K562 (cell line): Measurements from ENCODE around the gene SMAD5. TPM values are rescaled to one million over a fixed set of nuclear protein-coding genes. Genes with fewer than 3 reads are reported as not detected.

ENCODE experiments used
- ATF3 ChIP-seq, 2 experiments: fragments of 450-650 bp in 1 of 2; sonication (generic) in 1 of 2; formaldehyde crosslinking in 1 of 2; IDR thresholded peaks in 1 of 2; conservative IDR thresholded peaks in 1 of 2; 2 replicates each; pipeline versions ENCODE4 v1.6.1 to v1.8.1; 2016 to 2023; ENCODE audit warnings: mild to moderate bottlenecking in 2 of 2, moderate library complexity in 2 of 2, inconsistent platforms in 1 of 2, missing genetic modification reagents in 1 of 2
- DPF2 ChIP-seq: fragments of 450-650 bp; IDR thresholded peaks from 2 replicates; pipeline ENCODE4 v1.6.1; 2016
- HDAC2 ChIP-seq: fragments of 450-650 bp; IDR thresholded peaks from 2 replicates; pipeline ENCODE4 v1.6.1; 2016; ENCODE audit warnings: mild to moderate bottlenecking
- HDAC6 ChIP-seq: IDR thresholded peaks from 2 replicates; pipeline ENCODE4 v1.6.1; 2012; ENCODE audit warnings: low read depth, mild to moderate bottlenecking, control low read depth, inconsistent platforms, low read length, moderate library complexity
- MEIS2 ChIP-seq: fragments of 450-650 bp; IDR thresholded peaks from 2 replicates; pipeline ENCODE4 v1.6.1; 2014; ENCODE audit warnings: mild to moderate bottlenecking; ENCODE audit not compliant: partially characterized antibody
- PHF8 ChIP-seq: fragments of 200-600 bp; sonication (generic); IDR thresholded peaks from 2 replicates; pipeline ENCODE4 v1.6.1; 2012; ENCODE audit warnings: mixed run types, mild to moderate bottlenecking, inconsistent platforms, low read length, moderate library complexity, borderline replicate concordance
- REST ChIP-seq, 2 experiments: fragments of 450-650 bp; formaldehyde crosslinking in 1 of 2; IDR thresholded peaks; 2 replicates each; pipeline versions ENCODE4 v1.4.0 to v1.6.1; 2014 to 2020; ENCODE audit warnings: mild to moderate bottlenecking in 2 of 2, borderline replicate concordance in 1 of 2, low read depth in 1 of 2
- SIN3A ChIP-seq, 2 experiments: fragments of 150-350 bp in 1 of 2; IDR thresholded peaks; 2 replicates each; pipeline ENCODE4 v1.6.1; 2011 to 2016; ENCODE audit warnings: borderline replicate concordance in 2 of 2, low read depth in 2 of 2, low read length in 2 of 2, mild to moderate bottlenecking in 2 of 2, moderate library complexity in 2 of 2; ENCODE audit not compliant: control insufficient read depth in 1 of 2
- TFAP4 ChIP-seq: sonication (generic); formaldehyde crosslinking; IDR thresholded peaks from 2 replicates; pipeline ENCODE4 v1.8.0; 2022; ENCODE audit warnings: missing genetic modification reagents, mild to moderate bottlenecking, moderate library complexity, borderline replicate concordance
- ZBTB11 ChIP-seq, 3 experiments: fragments of 200-800 bp in 1 of 3; fragments of 250-450 bp in 1 of 3; fragments of 450-650 bp in 1 of 3; sonication (Bioruptor Pico) in 1 of 3; sonication (Bioruptor generic) in 1 of 3; formaldehyde crosslinking in 1 of 3; IDR thresholded peaks; 2 replicates each; pipeline versions ENCODE4 v1.6.1 to v1.8.0; 2016 to 2022; ENCODE audit warnings: mild to moderate bottlenecking in 2 of 3, missing genetic modification characterization in 2 of 3, missing compliant biosample characterization in 1 of 3, moderate library complexity in 1 of 3
- polyA plus RNA-seq, 8 experiments: library from polyadenylated mRNA; depleted of rRNA in 4 of 8; stranded (reverse) in 5 of 8; unstranded in 3 of 8; fragments of >200 nt; fragmentation: Nextera tagmentation in 2 of 8; fragmentation: Illumina TruSeq in 1 of 8; extraction: Ambion mirVana in 2 of 8; extraction: Trizol in 1 of 8; gene quantifications; 2 replicates each; pipeline versions ENCODE4 v1.2.1 to v1.2.3, GENCODE V29; 2011 to 2014; ENCODE audit warnings: inconsistent platforms in 1 of 8, missing spikeins in 1 of 8
- total RNA-seq, 7 experiments: library from RNA; depleted of rRNA in 6 of 7; stranded (reverse); fragments of >200 nt in 6 of 7; fragmentation: Illumina TruSeq in 2 of 7; extraction: Trizol in 2 of 7; gene quantifications; 2 replicates each; pipeline versions ENCODE4 v1.2.1 to v1.2.3, GENCODE V29; 2011 to 2021; ENCODE audit warnings: low replicate concordance in 1 of 7

Gene SMAD5
- total and polyA plus RNA-seq, 9 of the 15 experiments (the other 6 are each of a cell fraction or from before 2014, with no cell fraction given) = 12.4 to 53.9 (median 20.3) TPM

GRCh38 chr5:136133222-136133921 lies 727 bp downstream of the SMAD5 start (continued):
- TF ChIP-seq REST (IDR thresholded peaks at IDR 0.05; ENCODE audit: borderline replicate concordance) (peak; percentile 76), REST (CRISPR knock-in tag; IDR thresholded peaks at IDR 0.05; ENCODE audit: low read depth) (no peak), TFAP4 (peak; percentile 70), PHF8 (peak; percentile 39; the same call in 1 of the 2 replicates), HDAC2 (0 out of 2 replicates have a peak, but pooled peaks have one; percentile 38), DPF2 (no peak), ZBTB11 (CRISPR knock-in tag; IDR thresholded peaks at IDR 0.05) (peak in 2 of 3 experiments; percentile 6 to 70; a peak in 3 of 6 replicates), MEIS2 (peak; percentile 8), HDAC6 (no peak), SIN3A (IDR thresholded peaks at IDR 0.05; ENCODE audit: borderline replicate concordance in 2 of 2, control insufficient read depth in 1 of 2, low read depth in 2 of 2, low read length in 2 of 2) (peak in 1 of 2 experiments; percentile 42; a peak in 1 of 4 replicates), ATF3 (IDR thresholded peaks at IDR 0.05) (no peak), ATF3 (CRISPR knock-in tag; conservative IDR thresholded peaks at IDR 0.05) (no peak)
